NOMO-1 (cell line): ENCODE measurements around the gene TRUB2.

Experiments
- DNase-seq, 2 experiments: peaks; one replicate each; lab custom pipeline; 2025; ENCODE audit not compliant: unreplicated experiment in 2 of 2; lab: John Stamatoyannopoulos, UW

Gene TRUB2

DNA sequence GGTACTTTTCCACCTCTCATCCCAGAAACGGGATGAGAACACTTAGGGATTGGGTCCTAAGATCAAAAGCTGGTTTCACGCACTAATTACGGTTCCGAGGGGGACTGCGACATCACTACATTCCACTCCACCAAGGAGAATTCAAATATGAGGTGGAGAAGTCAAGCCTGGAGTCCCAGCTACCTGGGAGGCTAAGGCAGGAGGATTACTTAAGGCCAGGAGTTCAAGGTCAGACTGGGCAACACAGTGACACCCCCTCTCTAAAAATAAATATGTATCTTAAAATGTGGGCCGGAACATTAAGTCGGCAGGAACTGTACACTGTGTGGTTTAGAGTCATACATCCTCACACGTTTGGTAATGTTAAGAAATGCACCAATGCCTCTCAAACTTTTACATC is 48.0 kb downstream of the TRUB2 start:
- no peak for DNase-seq

DNA sequence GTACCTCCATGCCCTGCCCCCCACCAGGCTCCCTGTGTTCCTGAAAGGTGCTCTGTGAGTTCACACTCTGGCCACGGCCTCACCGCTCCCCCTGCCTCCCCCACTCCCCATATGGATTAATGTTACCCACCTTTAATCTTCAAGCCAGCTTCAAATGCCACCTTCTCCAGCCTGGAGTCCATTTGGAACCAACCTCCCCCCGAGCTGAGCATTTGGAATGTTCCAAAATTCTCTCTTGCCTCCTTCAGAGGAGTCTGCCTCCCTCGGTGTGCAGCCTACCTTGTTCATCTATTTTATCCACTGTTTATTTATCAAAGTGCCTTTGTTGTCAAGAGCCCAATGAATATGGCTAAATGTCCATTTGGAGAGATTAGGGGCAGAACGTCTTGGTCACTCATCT is 50.7 kb downstream of the TRUB2 start:
- no peak for DNase-seq

DNA sequence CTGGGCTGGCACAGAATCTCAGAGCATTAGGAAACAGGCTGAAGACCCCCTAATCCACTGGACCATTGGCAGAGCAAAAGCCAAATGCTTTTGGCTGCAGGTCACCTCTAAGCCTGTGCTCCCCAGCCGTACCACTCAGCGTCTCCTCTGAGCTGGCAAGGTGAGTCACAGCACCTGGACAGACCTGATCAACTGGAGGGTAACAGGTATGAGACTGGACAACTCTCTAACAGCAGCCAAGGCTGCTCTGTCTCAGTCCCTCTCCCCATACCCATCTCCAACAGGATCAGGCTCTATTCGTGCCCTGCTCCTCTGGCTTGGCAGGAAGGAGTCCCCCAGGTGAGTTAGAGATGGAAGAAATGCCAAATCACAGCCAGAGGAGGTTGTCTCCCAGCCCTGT is 51.1 kb downstream of the TRUB2 start:
- no peak for DNase-seq

DNA sequence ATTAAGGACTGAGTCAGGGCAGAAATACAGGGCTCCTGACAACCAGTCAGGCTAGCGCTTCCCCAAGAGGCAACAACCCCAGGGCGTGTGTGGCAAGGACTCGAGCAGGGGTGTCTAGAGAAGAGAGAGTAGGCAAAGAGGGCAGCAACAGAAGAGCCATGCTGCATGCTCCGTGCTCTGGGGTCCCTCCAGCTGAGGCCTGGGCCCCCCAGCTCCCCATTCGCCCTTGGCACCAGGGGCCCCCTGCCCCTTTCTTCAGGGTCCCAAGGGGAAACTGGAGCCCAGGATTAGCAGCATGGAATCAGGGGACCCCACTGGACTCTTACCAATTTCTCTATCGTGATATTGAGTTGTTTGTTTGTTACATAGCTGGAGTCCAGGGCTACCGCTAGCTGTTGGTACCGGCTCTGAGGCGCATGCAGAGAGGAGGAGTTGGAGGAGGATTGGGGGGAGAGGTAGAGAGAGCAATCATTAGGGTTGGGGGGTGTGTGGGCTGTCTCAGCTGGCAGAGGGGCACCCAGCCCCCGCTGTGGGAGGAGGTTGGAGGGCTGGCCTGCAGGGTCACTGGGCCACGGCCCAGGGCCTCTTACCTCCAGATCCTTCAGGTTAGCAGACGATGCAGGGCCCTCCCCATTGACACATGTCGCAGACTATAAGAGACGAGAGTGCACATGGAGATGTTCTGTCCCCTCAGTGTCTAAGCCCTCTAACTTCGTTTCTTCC is 55.2 kb downstream of the TRUB2 start:
- no peak for DNase-seq

DNA sequence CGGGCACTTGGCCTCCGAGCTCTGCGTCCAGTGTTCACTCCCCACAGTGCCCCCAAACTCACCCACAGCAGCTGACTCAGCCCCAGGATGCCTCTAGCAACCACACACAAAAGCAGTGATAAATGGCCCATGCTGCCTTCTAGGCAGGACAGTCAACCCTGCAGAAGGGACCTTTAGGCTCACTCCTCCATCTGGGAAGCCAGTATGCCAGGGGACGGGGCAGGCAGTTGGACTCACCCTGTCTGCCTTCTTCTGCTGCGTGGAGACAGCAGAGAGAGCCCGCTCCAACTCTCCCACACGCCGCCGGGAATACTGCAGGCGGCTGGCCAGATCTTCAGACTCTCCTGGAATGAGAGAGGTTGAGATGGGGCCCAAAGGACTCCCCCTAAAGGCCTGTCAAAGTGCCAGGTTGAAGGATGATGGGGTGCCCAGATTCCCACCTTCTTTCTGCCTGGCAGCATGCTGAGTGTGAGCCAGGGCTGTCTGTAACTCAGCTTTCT is 56.8 kb downstream of the TRUB2 start:
- no peak for DNase-seq

DNA sequence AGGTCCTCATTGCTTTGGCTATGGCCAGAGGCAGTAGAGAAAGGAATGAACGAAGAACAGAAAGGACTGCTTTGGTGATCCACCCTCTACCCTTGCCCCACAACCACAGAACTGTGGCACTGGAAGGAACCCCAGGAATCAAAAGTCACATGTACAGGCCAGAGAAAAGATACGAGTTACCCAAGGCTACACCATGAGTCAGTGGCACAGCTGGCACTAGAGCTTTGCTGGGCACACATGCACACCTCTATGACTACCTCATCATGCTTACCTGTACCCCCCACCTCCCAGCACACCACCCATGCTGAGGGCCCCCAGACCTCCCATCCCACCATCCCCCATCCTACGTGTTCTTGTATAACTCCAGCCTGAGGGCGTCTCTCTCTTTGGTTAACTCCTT is 59.6 kb downstream of the TRUB2 start:
- no peak for DNase-seq

DNA sequence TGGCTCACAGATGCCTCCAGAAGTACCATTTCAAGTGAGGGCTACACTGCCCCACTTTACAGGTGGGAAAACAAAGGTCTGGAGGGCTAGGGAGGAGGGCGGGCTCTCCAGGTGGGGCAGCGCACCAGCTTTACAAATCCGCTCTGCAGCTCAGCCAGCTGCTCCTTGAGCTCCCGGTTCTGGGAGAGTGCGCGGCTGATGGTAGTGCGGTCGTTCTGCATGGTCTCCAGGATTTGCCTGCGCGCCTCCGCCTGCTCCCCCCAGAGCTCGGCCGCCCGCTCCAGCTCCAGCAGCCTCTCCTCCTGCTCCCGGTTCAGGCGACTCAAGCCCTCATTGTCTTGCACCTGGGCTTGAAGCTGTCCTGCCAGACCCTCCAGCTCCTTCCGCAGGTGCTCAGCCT is 61.9 kb downstream of the TRUB2 start:
- DNase-seq: no peak

DNA sequence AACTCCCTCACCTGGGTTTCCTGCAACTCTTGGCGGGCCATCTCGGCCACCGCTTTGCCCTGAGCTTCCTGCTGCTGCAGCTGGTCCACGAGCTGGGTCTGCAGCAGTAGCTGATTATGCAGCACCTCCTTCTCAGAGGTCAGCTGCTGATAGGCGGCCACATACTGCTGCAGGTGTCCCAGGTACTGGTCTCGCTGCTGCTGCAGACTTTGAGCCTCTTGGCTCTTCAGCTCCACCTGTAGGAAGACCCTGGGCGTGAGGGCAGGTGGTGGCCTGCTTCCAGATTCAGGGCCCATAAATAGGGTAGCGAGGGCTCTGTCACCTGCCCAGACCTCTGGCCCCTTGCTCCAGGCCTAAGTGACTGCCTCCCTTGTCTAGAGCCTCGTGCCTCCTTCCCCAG is 63.1 kb downstream of the TRUB2 start:
- DNase-seq: no peak

DNA sequence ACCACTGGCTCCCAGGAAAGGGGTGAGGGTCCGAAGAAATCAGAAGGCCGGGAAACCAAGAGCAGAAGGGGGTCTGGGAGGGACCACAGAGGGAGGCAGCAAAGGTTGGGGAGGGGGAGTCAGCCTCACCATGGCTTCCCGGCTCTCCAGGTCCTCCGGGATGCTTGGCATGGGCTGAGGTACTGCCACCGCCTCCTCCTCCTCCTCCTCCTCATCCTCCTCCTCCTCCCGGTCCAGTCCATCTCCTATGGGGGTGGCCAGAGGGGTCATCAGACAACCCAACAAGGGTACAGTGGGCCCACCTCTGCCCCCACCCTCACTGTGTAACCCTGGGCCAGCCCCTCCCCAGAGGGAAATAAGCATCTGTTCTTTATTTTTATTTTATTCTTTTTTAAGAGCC is 63.9 kb downstream of the TRUB2 start:
- DNase-seq: no peak

DNA sequence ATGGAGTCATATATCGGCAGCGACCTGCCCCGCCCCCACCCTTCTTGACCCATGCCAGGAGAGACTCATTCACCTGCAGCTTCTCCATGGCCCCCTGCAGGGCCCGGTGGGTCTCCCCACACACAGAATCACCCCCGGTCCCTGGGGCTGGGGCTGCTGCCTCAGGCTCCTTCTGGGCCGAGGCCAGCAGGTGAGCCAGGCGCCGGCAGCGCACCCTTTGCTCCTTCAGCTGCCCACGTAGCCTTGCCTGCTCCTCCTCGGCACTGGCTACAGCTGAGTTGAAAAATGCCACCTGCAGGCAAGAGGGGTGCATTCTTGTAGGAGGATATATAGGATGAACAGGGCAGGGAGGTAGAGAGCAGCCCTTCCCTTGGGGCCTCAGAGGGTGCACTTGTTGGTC is 64.3 kb downstream of the TRUB2 start:
- no peak for DNase-seq

DNA sequence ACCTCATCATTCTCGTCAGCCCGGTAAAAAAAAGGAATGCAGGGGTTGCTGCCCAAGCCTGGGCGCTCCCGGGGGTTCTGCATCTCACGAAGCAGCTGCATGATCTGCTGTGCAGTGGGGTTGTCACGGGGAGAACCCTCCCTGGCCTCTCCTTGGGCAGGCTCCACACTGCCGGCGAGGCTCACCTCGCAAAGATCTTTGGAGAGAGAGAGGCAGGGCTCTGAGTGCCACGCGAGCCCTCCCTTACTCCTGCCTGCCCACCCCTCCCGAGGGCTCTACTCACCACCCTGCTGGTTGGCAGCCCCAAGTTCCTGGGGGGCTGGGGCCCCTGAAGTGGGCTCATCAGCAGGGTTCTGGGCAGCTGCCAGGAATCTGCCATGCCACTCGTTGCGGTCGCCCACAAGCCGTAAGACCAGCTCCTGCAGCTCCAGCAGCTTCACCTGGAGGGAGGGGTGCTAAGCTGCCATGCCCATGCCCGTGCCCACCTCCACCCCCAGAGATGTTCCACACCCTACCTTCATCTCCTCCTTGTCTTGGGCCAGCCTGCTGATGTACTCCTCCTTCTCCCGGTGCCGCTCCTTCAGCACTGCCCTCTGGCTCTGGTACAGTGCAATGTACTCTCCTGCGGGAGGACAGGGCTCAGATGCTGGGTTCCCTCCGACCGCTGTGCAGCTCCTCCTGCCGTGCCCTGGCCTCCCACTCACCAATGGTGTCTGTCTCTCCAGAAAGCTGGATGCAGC is 65.0 kb downstream of the TRUB2 start:
- DNase-seq: no peak
